ACC112 (cell line): ENCODE measurements around the gene TCF12.
"Not testable (repeated sequence)": the region's sequence is repeated elsewhere in the genome, so short reads cannot be mapped to it uniquely, and the experiment has no call there.

Experiments used
- H2AFZ ChIP-seq: fragments of 200-600 bp; sonication (generic); one replicate; pipeline ENCODE4 v1.6.0; 2017; ENCODE audit warnings: antibody characterized with exemption, low read length; ENCODE audit not compliant: unreplicated experiment
- H3K27ac ChIP-seq: fragments of 200-600 bp; sonication (generic); 2 replicates; pipeline ENCODE4 v1.5.1; 2014; ENCODE audit warnings: low read depth, mild to moderate bottlenecking, antibody characterized with exemption, low read length, moderate library complexity
- H3K27me3 ChIP-seq: fragments of 200-600 bp; sonication (generic); 2 replicates; pipeline ENCODE4 v1.6.1; 2014; ENCODE audit warnings: mild to moderate bottlenecking, antibody characterized with exemption, low read length, moderate library complexity, mixed read lengths; ENCODE audit not compliant: insufficient read depth
- H3K36me3 ChIP-seq: fragments of 200-600 bp; sonication (generic); 2 replicates; pipeline ENCODE4 v1.6.1; 2016; ENCODE audit warnings: mild to moderate bottlenecking, antibody characterized with exemption, low read length, moderate library complexity, mixed read lengths; ENCODE audit not compliant: insufficient read depth
- H3K4me1 ChIP-seq: fragments of 200-600 bp; sonication (generic); one replicate; pipeline ENCODE4 v1.6.1; 2016; ENCODE audit warnings: low read length, mixed read lengths; ENCODE audit not compliant: insufficient read depth, unreplicated experiment, control insufficient read depth
- H3K4me3 ChIP-seq: fragments of 200-600 bp; sonication (generic); 2 replicates; pipeline ENCODE4 v1.5.1; 2014; ENCODE audit warnings: mild to moderate bottlenecking, low read depth, low read length
- H3K79me2 ChIP-seq: fragments of 200-600 bp; sonication (generic); one replicate; pipeline ENCODE4 v1.6.0; 2016; ENCODE audit warnings: low read length; ENCODE audit not compliant: control insufficient read depth, unreplicated experiment, insufficient read depth

TCF12 gene

GRCh38 chr15:56930669-56931313 lies 12.3 kb downstream of the TCF12 start:
- Histone ChIP-seq H3K79me2 (peaks cover 61% of the 10 kb centered on the region), H2AFZ (no peak overlapping the region), H3K27ac (no peak overlapping the region), H3K4me3 (no peak overlapping the region), H3K36me3 (peaks cover 4% of the 10 kb centered on the region), H3K27me3 (no peaks in the 10 kb centered on the region), H3K4me1 (peaks cover 25% of the 10 kb centered on the region)

GRCh38 chr15:56931639-56932508 lies 13.4 kb downstream of the TCF12 start:
- peaks cover 25% of the 10 kb centered on the region for H3K4me1 ChIP-seq
- no peaks in the 10 kb centered on the region for H3K27me3 ChIP-seq
- peaks cover 4% of the 10 kb centered on the region for H3K36me3 ChIP-seq
- H3K27ac ChIP-seq, result no peak overlapping the region
- H3K4me3 ChIP-seq, result no peak overlapping the region
- H2AFZ ChIP-seq, result no peak overlapping the region
- H3K79me2 ChIP-seq, result peaks cover 62% of the 10 kb centered on the region

GRCh38 chr15:56932509-56932868 lies 14.0 kb downstream of the TCF12 start:
- not testable (repeated sequence) for H3K27ac ChIP-seq, H3K36me3 ChIP-seq, H2AFZ ChIP-seq, H3K4me3 ChIP-seq, H3K27me3 ChIP-seq
- Histone ChIP-seq H3K4me1 (peaks cover 25% of the 10 kb centered on the region), H3K79me2 (peaks cover 61% of the 10 kb centered on the region)

GRCh38 chr15:56933410-56933809 lies 15.0 kb downstream of the TCF12 start:
- no peak overlapping the region for H3K27ac ChIP-seq
- H3K4me3 ChIP-seq, result no peak overlapping the region
- peaks cover 4% of the 10 kb centered on the region for H3K36me3 ChIP-seq
- H3K79me2 ChIP-seq, result peaks cover 65% of the 10 kb centered on the region
- no peak overlapping the region for H2AFZ ChIP-seq
- no peaks in the 10 kb centered on the region for H3K27me3 ChIP-seq
- H3K4me1 ChIP-seq, result peaks cover 22% of the 10 kb centered on the region

- Histone ChIP-seq H3K79me2 (peaks cover 69% of the 10 kb centered on the region), H3K4me3 (no peak overlapping the region), H3K27ac (no peak overlapping the region), H3K36me3 (peaks cover 4% of the 10 kb centered on the region), H3K27me3 (no peaks in the 10 kb centered on the region), H3K4me1 (peaks cover 18% of the 10 kb centered on the region), H2AFZ (no peak overlapping the region)
Observed at GRCh38 chr15:56933811-56934210, 15.4 kb downstream of the TCF12 start.

- H2AFZ ChIP-seq, result no peak overlapping the region
Observed at GRCh38 chr15:56934269-56934668, 15.8 kb downstream of the TCF12 start.

GRCh38 chr15:56936929-56937328 lies 18.5 kb downstream of the TCF12 start:
- H3K27ac ChIP-seq, result no peak overlapping the region
- no peaks in the 10 kb centered on the region for H3K4me1 ChIP-seq
- no peak overlapping the region for H3K4me3 ChIP-seq
- no peak overlapping the region for H2AFZ ChIP-seq
- H3K79me2 ChIP-seq, result peaks cover 65% of the 10 kb centered on the region
- H3K27me3 ChIP-seq, result no peaks in the 10 kb centered on the region
- H3K36me3 ChIP-seq, result no peaks in the 10 kb centered on the region; the same call in 1 of the 2 replicates

More at GRCh38 chr15:56934269-56934668, 15.8 kb downstream of the TCF12 start:
- Histone ChIP-seq H3K4me1 (peaks cover 14% of the 10 kb centered on the region), H3K79me2 (peaks cover 73% of the 10 kb centered on the region), H3K27ac (no peak overlapping the region), H3K36me3 (peaks cover 4% of the 10 kb centered on the region), H3K27me3 (no peaks in the 10 kb centered on the region), H3K4me3 (no peak overlapping the region)

- Histone ChIP-seq H3K36me3 (no peaks in the 10 kb centered on the region; the same call in 1 of the 2 replicates), H3K79me2 (peaks cover 64% of the 10 kb centered on the region), H3K4me1 (peaks cover 15% of the 10 kb centered on the region), H2AFZ (no peak overlapping the region), H3K27ac (no peak overlapping the region), H3K4me3 (no peak overlapping the region), H3K27me3 (no peaks in the 10 kb centered on the region)
Observed at GRCh38 chr15:56939257-56939656, 20.8 kb downstream of the TCF12 start.

- H3K79me2 ChIP-seq, result peaks cover 65% of the 10 kb centered on the region
- no peaks in the 10 kb centered on the region for H3K27me3 ChIP-seq
- H2AFZ ChIP-seq, result no peak overlapping the region
- no peak overlapping the region for H3K27ac ChIP-seq
- H3K36me3 ChIP-seq, result peaks cover 10% of the 10 kb centered on the region
- peaks cover 15% of the 10 kb centered on the region for H3K4me1 ChIP-seq
- no peak overlapping the region for H3K4me3 ChIP-seq
Observed at GRCh38 chr15:56940388-56940787, 21.9 kb downstream of the TCF12 start.

- H3K27ac ChIP-seq, result no peak overlapping the region
- H3K36me3 ChIP-seq, result peaks cover 17% of the 10 kb centered on the region
- no peaks in the 10 kb centered on the region for H3K27me3 ChIP-seq
- peaks cover 15% of the 10 kb centered on the region for H3K4me1 ChIP-seq
- no peak overlapping the region for H2AFZ ChIP-seq
- peaks cover 74% of the 10 kb centered on the region for H3K79me2 ChIP-seq
- H3K4me3 ChIP-seq, result no peak overlapping the region
Observed at GRCh38 chr15:56942118-56942517, 23.7 kb downstream of the TCF12 start.

GRCh38 chr15:56943403-56943802 lies 25.0 kb downstream of the TCF12 start:
- 0 out of 2 replicates have a peak overlapping the region, but pooled peaks have one; percentile 11 for H3K27ac ChIP-seq
- no peak overlapping the region for H3K4me3 ChIP-seq
- H3K36me3 ChIP-seq, result peaks cover 17% of the 10 kb centered on the region
- H2AFZ ChIP-seq, result no peak overlapping the region
- H3K4me1 ChIP-seq, result peaks cover 18% of the 10 kb centered on the region
- no peaks in the 10 kb centered on the region for H3K27me3 ChIP-seq
- H3K79me2 ChIP-seq, result peaks cover 71% of the 10 kb centered on the region
